ENCODE data around the gene PTPN2.

Gene PTPN2

DNA sequence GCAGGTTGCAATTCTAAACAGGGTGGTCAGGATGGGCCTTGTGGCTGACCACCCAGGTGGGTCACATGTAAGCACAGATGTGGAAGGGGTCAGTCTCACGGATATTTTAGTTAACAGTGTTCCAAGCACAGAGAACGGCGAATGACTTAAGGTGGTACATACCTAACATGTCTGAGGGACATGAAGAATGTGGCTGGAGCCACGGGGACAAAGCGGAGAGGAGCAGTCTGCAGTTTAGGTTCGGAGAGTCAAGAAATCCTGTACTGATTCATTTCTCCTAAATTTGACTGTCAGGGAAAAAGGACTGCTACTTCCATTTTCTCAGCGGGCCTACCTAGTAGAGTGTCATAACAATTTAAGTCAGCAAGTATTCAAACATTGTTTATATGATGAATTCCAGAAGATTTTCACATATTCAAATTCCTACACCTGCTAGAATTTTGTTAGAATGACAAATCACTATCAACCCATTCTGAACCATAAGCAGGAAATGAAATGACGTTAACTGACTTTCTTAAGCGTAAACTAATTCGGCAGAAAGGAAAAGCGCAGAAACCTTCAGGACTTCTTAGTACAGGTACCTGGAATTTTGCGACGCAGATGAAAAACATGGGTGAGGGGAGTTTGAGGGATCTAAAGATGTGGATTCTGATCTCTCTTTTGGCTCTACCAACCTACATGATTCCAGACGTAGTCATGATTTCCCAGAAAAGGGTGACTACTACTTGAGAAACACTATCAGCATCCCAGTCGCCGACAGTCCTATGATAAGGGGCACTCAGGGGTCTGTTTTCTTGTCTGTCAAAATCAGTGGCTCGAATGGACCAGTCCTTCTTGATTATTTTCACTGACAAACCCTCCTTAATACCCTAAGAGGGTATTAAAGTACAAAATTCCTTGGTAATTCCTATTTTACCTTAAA is 41.3 kb downstream of the PTPN2 start:
- H3K9me3 ChIP-seq (ENCODE audit: insufficient read depth, low read length) = no peaks in the 10 kb centered on the region
- H3K4me1 ChIP-seq (ENCODE audit: low read length) = peaks cover 31% of the 10 kb centered on the region
- peaks cover 47% of the 10 kb centered on the region for H3K79me2 ChIP-seq (ENCODE audit: low read length)
- no peak overlapping the region for H3K4me3 ChIP-seq (ENCODE audit: low read length)
- H3K36me3 ChIP-seq (replicated peaks; ENCODE audit: low read depth, low read length) = peaks cover 5% of the 10 kb centered on the region
- H3K27ac ChIP-seq (ENCODE audit: low read length) = no peak overlapping the region
- H2AFZ ChIP-seq (ENCODE audit: low read depth, low read length) = no peak overlapping the region
- no peak overlapping the region for H3K9ac ChIP-seq (ENCODE audit: low read length)
- H3K27me3 ChIP-seq (ENCODE audit: low read depth, low read length) = no peaks in the 10 kb centered on the region
- TF ChIP-seq CTCF (IDR thresholded peaks at IDR 0.05; ENCODE audit: low read depth, low read length) (no peak), EZH2phosphoT487 (IDR thresholded peaks at IDR 0.05; ENCODE audit: low read depth) (no peak)
- no peaks in the 10 kb centered on the region; the same call in 1 of the 2 replicates for H4K20me1 ChIP-seq (ENCODE audit: insufficient read depth, low read length)
- no peak overlapping the region for H3K4me2 ChIP-seq (ENCODE audit: low read length)

- Histone ChIP-seq H3K9ac (ENCODE audit: low read length) (no peak overlapping the region), H3K4me1 (ENCODE audit: low read length) (peaks cover 38% of the 10 kb centered on the region), H3K27me3 (ENCODE audit: low read depth, low read length) (no peaks in the 10 kb centered on the region), H3K9me3 (ENCODE audit: insufficient read depth, low read length) (no peaks in the 10 kb centered on the region), H4K20me1 (ENCODE audit: insufficient read depth, low read length) (no peaks in the 10 kb centered on the region; the same call in 1 of the 2 replicates), H3K4me3 (ENCODE audit: low read length) (no peak overlapping the region), H2AFZ (ENCODE audit: low read depth, low read length) (no peak overlapping the region), H3K36me3 (replicated peaks; ENCODE audit: low read depth, low read length) (peaks cover 5% of the 10 kb centered on the region), H3K79me2 (ENCODE audit: low read length) (peaks cover 60% of the 10 kb centered on the region), H3K4me2 (ENCODE audit: low read length) (no peak overlapping the region), H3K27ac (ENCODE audit: low read length) (no peak overlapping the region)
- TF ChIP-seq EZH2phosphoT487 (IDR thresholded peaks at IDR 0.05; ENCODE audit: low read depth) = no peak
- TF ChIP-seq CTCF (IDR thresholded peaks at IDR 0.05; ENCODE audit: low read depth, low read length) = no peak
Measured at GRCh38 chr18:12841070-12841469, 43.0 kb downstream of the PTPN2 start.

DNA sequence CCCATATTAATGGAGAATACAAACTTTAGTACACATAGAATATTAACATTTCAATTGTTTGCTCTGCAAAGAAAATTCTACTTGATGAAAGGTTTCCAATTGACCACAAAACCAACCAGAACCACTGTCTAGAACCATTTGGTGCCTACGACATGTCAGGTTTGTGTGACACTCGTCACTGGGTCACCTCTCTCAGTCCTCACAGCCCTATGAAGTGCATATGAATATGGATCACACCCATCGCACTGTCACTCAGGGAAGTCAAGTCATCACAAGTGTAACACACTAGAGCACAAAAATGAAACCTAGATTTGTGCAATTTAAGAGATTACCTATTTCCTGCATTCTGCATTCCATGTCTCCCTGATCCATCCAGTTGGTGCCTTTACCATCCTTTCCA is 43.7 kb downstream of the PTPN2 start:
- Histone ChIP-seq H3K4me2 (ENCODE audit: low read length) (peak overlapping the region; percentile 91), H3K4me1 (ENCODE audit: low read length) (peaks cover 38% of the 10 kb centered on the region), H3K27me3 (ENCODE audit: low read depth, low read length) (no peaks in the 10 kb centered on the region), H3K36me3 (replicated peaks; ENCODE audit: low read depth, low read length) (peaks cover 7% of the 10 kb centered on the region), H4K20me1 (ENCODE audit: insufficient read depth, low read length) (no peaks in the 10 kb centered on the region; the same call in 1 of the 2 replicates), H3K9ac (ENCODE audit: low read length) (peak overlapping the region; percentile 23; the same call in 1 of the 2 replicates), H3K9me3 (ENCODE audit: insufficient read depth, low read length) (no peaks in the 10 kb centered on the region), H3K4me3 (ENCODE audit: low read length) (peak overlapping the region; percentile 61), H3K79me2 (ENCODE audit: low read length) (peaks cover 60% of the 10 kb centered on the region), H3K27ac (ENCODE audit: low read length) (peak overlapping the region; percentile 93), H2AFZ (ENCODE audit: low read depth, low read length) (no peak overlapping the region)
- TF ChIP-seq EZH2phosphoT487 (IDR thresholded peaks at IDR 0.05; ENCODE audit: low read depth) (no peak), CTCF (IDR thresholded peaks at IDR 0.05; ENCODE audit: low read depth, low read length) (no peak)

DNA sequence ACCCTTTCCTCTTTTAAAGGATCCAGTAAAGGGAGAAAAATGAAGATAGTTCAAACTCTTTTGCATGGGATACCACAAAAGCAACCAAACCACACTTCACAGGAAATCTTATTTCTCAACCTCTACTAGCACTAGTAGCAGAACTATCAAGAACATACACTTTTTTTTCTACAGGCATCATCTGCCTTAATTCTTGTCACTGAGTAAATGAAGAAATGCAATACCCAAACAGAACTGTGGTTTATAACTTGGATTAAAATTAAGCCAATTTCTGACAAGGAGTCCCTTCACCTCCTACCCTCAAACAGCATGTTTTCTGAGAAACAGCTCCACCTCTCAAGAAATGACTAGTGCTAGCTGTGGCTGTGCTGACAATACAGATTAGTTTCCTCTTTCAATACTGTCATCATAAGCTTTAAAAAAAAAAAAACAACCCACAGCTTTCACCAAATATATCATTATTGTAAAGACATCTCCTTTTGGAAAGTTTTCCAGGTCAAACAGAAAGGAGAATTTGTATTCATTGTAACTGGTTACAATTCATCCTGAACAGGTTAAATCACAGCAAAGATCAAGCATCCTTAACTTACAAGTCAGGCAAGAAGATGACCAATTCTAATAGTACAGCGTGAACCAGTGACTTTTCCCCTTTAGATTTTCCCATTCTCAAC is 44.4 kb downstream of the PTPN2 start:
- Histone ChIP-seq H3K27me3 (ENCODE audit: low read depth, low read length) (no peaks in the 10 kb centered on the region), H3K36me3 (replicated peaks; ENCODE audit: low read depth, low read length) (peaks cover 9% of the 10 kb centered on the region), H3K4me3 (ENCODE audit: low read length) (peak overlapping the region; percentile 61), H3K4me1 (ENCODE audit: low read length) (peaks cover 38% of the 10 kb centered on the region), H2AFZ (ENCODE audit: low read depth, low read length) (no peak overlapping the region), H3K4me2 (ENCODE audit: low read length) (peak overlapping the region; percentile 91), H4K20me1 (ENCODE audit: insufficient read depth, low read length) (no peaks in the 10 kb centered on the region; the same call in 1 of the 2 replicates), H3K9ac (ENCODE audit: low read length) (peak overlapping the region; percentile 69), H3K27ac (ENCODE audit: low read length) (peak overlapping the region; percentile 93), H3K79me2 (ENCODE audit: low read length) (peaks cover 60% of the 10 kb centered on the region), H3K9me3 (ENCODE audit: insufficient read depth, low read length) (no peaks in the 10 kb centered on the region)
- TF ChIP-seq EZH2phosphoT487 (IDR thresholded peaks at IDR 0.05; ENCODE audit: low read depth) (no peak), CTCF (IDR thresholded peaks at IDR 0.05; ENCODE audit: low read depth, low read length) (no peak)
